HepG2 (cell line): Measurements from ENCODE around the gene TPRN. TPM values are rescaled to one million over a fixed set of nuclear protein-coding genes. Genes with fewer than 3 reads are reported as not detected.
A peak's percentile ranks its signal among the peaks of the same experiment; 100 is the strongest.

Experiments
- DMAP1 ChIP-seq: IDR thresholded peaks from 2 replicates; pipeline ENCODE4 v1.6.1; 2016
- ELK4 ChIP-seq: sonication (generic); formaldehyde crosslinking; IDR thresholded peaks from 2 replicates; pipeline ENCODE4 v1.9.0; 2021; ENCODE audit warnings: missing genetic modification reagents, borderline replicate concordance
- FOXO1 ChIP-seq: sonication (generic); formaldehyde crosslinking; IDR thresholded peaks from 2 replicates; pipeline ENCODE4 v1.4.0; 2020; ENCODE audit warnings: missing genetic modification reagents
- KDM1A ChIP-seq: IDR thresholded peaks from 2 replicates; pipeline ENCODE4 v1.6.1; 2016; ENCODE audit warnings: missing compliant biosample characterization
- KLF12 ChIP-seq: sonication (generic); formaldehyde crosslinking; IDR thresholded peaks from 2 replicates; pipeline ENCODE4 v1.4.0; 2020; ENCODE audit warnings: missing genetic modification reagents, borderline replicate concordance
- MIXL1 ChIP-seq: IDR thresholded peaks from 2 replicates; pipeline ENCODE4 v1.6.1; 2016
- MXD4 ChIP-seq: IDR thresholded peaks from 2 replicates; pipeline ENCODE4 v1.6.1; 2016; ENCODE audit warnings: mild to moderate bottlenecking, missing biosample characterization, missing genetic modification reagents
- NFIC ChIP-seq: IDR thresholded peaks from 2 replicates; pipeline ENCODE4 v1.6.1; 2012; ENCODE audit warnings: mild to moderate bottlenecking, low read length, inconsistent platforms
- NFKB2 ChIP-seq: sonication (generic); formaldehyde crosslinking; IDR thresholded peaks from 2 replicates; pipeline ENCODE4 v1.4.0; 2020; ENCODE audit warnings: missing genetic modification reagents, borderline replicate concordance
- NFRKB ChIP-seq: fragments of 450-650 bp; IDR thresholded peaks from 2 replicates; pipeline ENCODE4 v1.6.1; 2017
- NR2F2 ChIP-seq: IDR thresholded peaks from 2 replicates; pipeline ENCODE4 v1.6.1; 2012; ENCODE audit warnings: low read depth, inconsistent platforms, borderline replicate concordance
- ONECUT2 ChIP-seq: sonication (generic); formaldehyde crosslinking; IDR thresholded peaks from 2 replicates; pipeline ENCODE4 v1.4.0; 2020; ENCODE audit warnings: missing genetic modification reagents
- PITX1 ChIP-seq: sonication (generic); formaldehyde crosslinking; IDR thresholded peaks from 2 replicates; pipeline ENCODE4 v1.5.1; 2020; ENCODE audit warnings: mild to moderate bottlenecking, missing genetic modification reagents
- PLRG1 ChIP-seq: fragments of 450-650 bp; conservative IDR thresholded peaks from 2 replicates; pipeline ENCODE4 v1.6.1; 2016
- POLR2A ChIP-seq, 2 experiments: IDR thresholded peaks; 2 replicates each; pipeline ENCODE4 v1.6.1; 2011; ENCODE audit warnings: low read depth in 2 of 2, low read length in 2 of 2, mild to moderate bottlenecking in 1 of 2, moderate library complexity in 1 of 2; ENCODE audit not compliant: insufficient read depth in 1 of 2
- RBFOX2 ChIP-seq: fragments of 200-400 bp; formaldehyde crosslinking; IDR thresholded peaks from 2 replicates; pipeline ENCODE4 v1.6.1; 2017; ENCODE audit warnings: low read depth, mild to moderate bottlenecking, low read length
- SKI ChIP-seq: fragments of 450-650 bp; IDR thresholded peaks from one replicate; pipeline ENCODE4 v1.6.1; 2018; ENCODE audit warnings: mild to moderate bottlenecking; ENCODE audit not compliant: partially characterized antibody
- SP4 ChIP-seq: sonication (generic); formaldehyde crosslinking; IDR thresholded peaks from 2 replicates; pipeline ENCODE4 v1.8.1; 2023; ENCODE audit warnings: mild to moderate bottlenecking, missing genetic modification reagents
- XBP1 ChIP-seq: sonication (generic); formaldehyde crosslinking; IDR thresholded peaks from 2 replicates; pipeline ENCODE4 v1.5.0; 2020; ENCODE audit warnings: missing genetic modification reagents
- ZBTB7B ChIP-seq: sonication (generic); formaldehyde crosslinking; IDR thresholded peaks from 2 replicates; pipeline ENCODE4 v1.4.0; 2020; ENCODE audit warnings: missing genetic modification reagents
- ZFYVE20 ChIP-seq: sonication (generic); formaldehyde crosslinking; IDR thresholded peaks from 2 replicates; pipeline ENCODE4 v1.8.0; 2023; ENCODE audit warnings: low read depth, mild to moderate bottlenecking, moderate library complexity, missing genetic modification reagents, borderline replicate concordance
- ZNF124 ChIP-seq: sonication (generic); formaldehyde crosslinking; IDR thresholded peaks from 2 replicates; pipeline ENCODE4 v1.4.0; 2020; ENCODE audit warnings: missing genetic modification reagents
- ZNF264 ChIP-seq: sonication (generic); formaldehyde crosslinking; IDR thresholded peaks from 2 replicates; pipeline ENCODE4 v1.4.0; 2020; ENCODE audit warnings: missing genetic modification reagents
- ZNF292 ChIP-seq: sonication (generic); formaldehyde crosslinking; IDR thresholded peaks from 2 replicates; pipeline ENCODE4 v1.8.1; 2022; ENCODE audit warnings: mild to moderate bottlenecking, low read depth, missing genetic modification reagents, borderline replicate concordance
- ZNF343 ChIP-seq: sonication (generic); formaldehyde crosslinking; IDR thresholded peaks from 2 replicates; pipeline ENCODE4 v1.4.0; 2020; ENCODE audit warnings: mild to moderate bottlenecking, missing genetic modification reagents
- ZNF44 ChIP-seq: sonication (generic); formaldehyde crosslinking; IDR thresholded peaks from 2 replicates; pipeline ENCODE4 v1.5.1; 2020; ENCODE audit warnings: mild to moderate bottlenecking, missing genetic modification reagents
- ZNF441 ChIP-seq: sonication (generic); formaldehyde crosslinking; IDR thresholded peaks from 2 replicates; pipeline ENCODE4 v1.7.0; 2021; ENCODE audit warnings: missing genetic modification reagents, borderline replicate concordance
- ZNF468 ChIP-seq: sonication (generic); formaldehyde crosslinking; IDR thresholded peaks from 2 replicates; pipeline ENCODE4 v1.8.0; 2022; ENCODE audit warnings: mild to moderate bottlenecking, moderate library complexity, missing genetic modification reagents
- ZNF607 ChIP-seq: sonication (generic); formaldehyde crosslinking; IDR thresholded peaks from 2 replicates; pipeline ENCODE4 v1.5.1; 2020; ENCODE audit warnings: missing genetic modification reagents, mild to moderate bottlenecking, borderline replicate concordance
- ZNF614 ChIP-seq: IDR thresholded peaks from 2 replicates; pipeline ENCODE4 v1.6.1; 2018; ENCODE audit warnings: missing biosample characterization, missing genetic modification reagents, inconsistent platforms, borderline replicate concordance
- ZNF841 ChIP-seq: sonication (generic); formaldehyde crosslinking; IDR thresholded peaks from 2 replicates; pipeline ENCODE4 v1.8.1; 2023; ENCODE audit warnings: missing genetic modification reagents, borderline replicate concordance
- polyA plus RNA-seq, 8 experiments: library from polyadenylated mRNA; depleted of rRNA in 3 of 8; stranded (reverse) in 7 of 8; unstranded in 1 of 8; fragments of >200 nt; fragmentation: Illumina TruSeq in 4 of 8; extraction: Trizol in 4 of 8; gene quantifications; 2 replicates each; pipeline versions ENCODE4 v1.2.1 to v1.2.3, GENCODE V29; 2011 to 2016; ENCODE audit warnings: low read depth in 4 of 8, missing spikeins in 1 of 8, mixed read lengths in 1 of 8; ENCODE audit not compliant: insufficient read depth in 1 of 8
- total RNA-seq, 5 experiments: library from RNA; depleted of rRNA; stranded (reverse); fragments of >200 nt; fragmentation: Illumina TruSeq; extraction: Trizol; gene quantifications; 2 replicates each; pipeline ENCODE4 v1.2.3, GENCODE V29; 2016; ENCODE audit warnings: low read depth in 1 of 5
- TF ChIP-seq, protein P1 (sequence below): sonication (generic); formaldehyde crosslinking; IDR thresholded peaks from 2 replicates; pipeline ENCODE4 v1.8.0; 2022; ENCODE audit warnings: mild to moderate bottlenecking, missing genetic modification reagents, borderline replicate concordance

The TPRN gene
- total and polyA plus RNA-seq, 2 of the 13 experiments (the other 11 are each of a cell fraction or from before 2014, with no cell fraction given) = 10.1 to 19.2 TPM

DNA sequence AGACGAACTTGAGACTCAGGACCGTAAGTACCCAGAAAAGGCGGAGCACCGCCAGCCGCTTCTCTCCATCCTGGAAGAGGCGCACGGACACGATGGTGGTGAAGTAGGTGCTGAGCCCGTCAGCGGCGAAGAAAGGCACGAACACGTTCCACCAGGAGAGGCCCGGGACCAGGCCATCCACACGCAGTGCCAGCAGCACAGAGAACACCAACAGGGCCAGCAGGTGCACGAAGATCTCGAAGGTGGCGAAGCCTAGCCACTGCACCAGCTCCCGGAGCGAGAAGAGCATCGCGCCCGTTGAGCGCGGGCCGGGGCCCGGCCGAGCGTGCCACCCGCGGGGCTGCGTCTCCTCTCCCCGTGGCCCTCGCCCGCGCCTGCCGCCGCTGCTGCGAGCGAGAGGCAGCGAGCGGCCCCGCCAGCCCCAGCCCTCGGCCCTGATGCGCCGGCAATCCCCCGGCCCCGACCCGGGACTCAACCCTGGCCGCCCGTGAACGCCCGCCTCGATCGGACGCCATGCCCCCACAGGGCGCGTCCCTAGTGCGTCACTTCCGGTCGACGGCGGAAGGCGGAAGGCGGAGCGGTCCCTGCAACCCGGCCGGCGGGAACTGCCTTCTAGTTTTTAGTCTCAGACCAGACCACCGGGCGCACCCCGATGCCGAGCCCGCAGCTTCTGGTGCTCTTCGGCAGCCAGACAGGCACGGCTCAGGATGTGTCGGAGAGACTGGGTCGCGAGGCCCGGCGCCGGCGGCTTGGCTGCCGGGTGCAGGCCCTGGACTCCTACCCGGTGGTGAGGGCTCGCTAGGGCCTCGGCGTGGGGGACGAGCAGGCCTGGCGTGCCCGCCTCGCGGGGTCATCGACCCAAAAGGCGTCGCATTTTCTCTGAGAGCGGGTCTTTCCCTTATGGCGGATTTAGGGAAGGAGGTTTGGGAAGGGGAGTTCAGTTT is 4.9 kb upstream of the TPRN start, which contains the start of the genes NDOR1 and TMEM203 (continued):
- no peak for TF ChIP-seq ZNF292 (CRISPR knock-in tag)
- 0 out of 2 replicates have a peak, but pooled peaks have one; percentile 72 for TF ChIP-seq ZFYVE20
- peak; percentile 96 for TF ChIP-seq RBFOX2
- TF ChIP-seq ELK4 (CRISPR knock-in tag) = peak; percentile 45; the same call in 1 of the 2 replicates
- TF ChIP-seq ZNF607 (CRISPR knock-in tag) = peak; percentile 74; the same call in 1 of the 2 replicates
- TF ChIP-seq SP4 (CRISPR knock-in tag) = peak; percentile 82
- TF ChIP-seq ZNF468 (CRISPR knock-in tag) = no peak
- TF ChIP-seq ZNF841 (CRISPR knock-in tag) = no peak
- TF ChIP-seq, protein P1, sequence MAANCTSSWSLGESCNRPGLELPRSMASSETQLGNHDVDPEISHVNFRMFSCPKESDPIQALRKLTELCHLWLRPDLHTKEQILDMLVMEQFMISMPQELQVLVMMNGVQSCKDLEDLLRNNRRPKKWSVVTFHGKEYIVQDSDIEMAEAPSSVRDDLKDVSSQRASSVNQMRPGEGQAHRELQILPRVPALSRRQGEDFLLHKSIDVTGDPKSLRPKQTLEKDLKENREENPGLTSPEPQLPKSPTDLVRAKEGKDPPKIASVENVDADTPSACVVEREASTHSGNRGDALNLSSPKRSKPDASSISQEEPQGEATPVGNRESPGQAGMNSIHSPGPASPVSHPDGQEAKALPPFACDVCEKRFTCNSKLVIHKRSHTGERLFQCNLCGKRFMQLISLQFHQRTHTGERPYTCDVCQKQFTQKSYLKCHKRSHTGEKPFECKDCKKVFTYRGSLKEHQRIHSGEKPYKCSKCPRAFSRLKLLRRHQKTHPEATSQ (CRISPR knock-in tag) = no peak
- TF ChIP-seq ZNF614 = peak; percentile 57; the same call in 1 of the 2 replicates
- peak; percentile 84 for TF ChIP-seq DMAP1 (CRISPR knock-in tag)
- TF ChIP-seq FOXO1 (CRISPR knock-in tag) = no peak
- 0 out of 2 replicates have a peak, but pooled peaks have one; percentile 9 for TF ChIP-seq ONECUT2 (CRISPR knock-in tag)
- peak; percentile 55; the same call in 1 of the 2 replicates for TF ChIP-seq KLF12
- peak in 1 of 2 experiments; percentile 72; a peak in 2 of 4 replicates for TF ChIP-seq POLR2A (IDR thresholded peaks at IDR 0.05; ENCODE audit: insufficient read depth in 1 of 2, low read depth in 2 of 2, low read length in 2 of 2)
- TF ChIP-seq ZNF124 = peak; percentile 63; the same call in 1 of the 2 replicates
- no peak for TF ChIP-seq NFRKB
- no peak for TF ChIP-seq ZNF264 (CRISPR knock-in tag)
- TF ChIP-seq ZNF343 (CRISPR knock-in tag) = no peak
- TF ChIP-seq XBP1 (CRISPR knock-in tag) = no peak
- peak; percentile 87 for TF ChIP-seq MXD4 (CRISPR knock-in tag)
- TF ChIP-seq PLRG1 = no peak
- TF ChIP-seq NFKB2 (CRISPR knock-in tag) = no peak
- no peak for TF ChIP-seq MIXL1 (CRISPR knock-in tag)
- no peak for TF ChIP-seq NFIC
- TF ChIP-seq ZNF441 (CRISPR knock-in tag) = 0 out of 2 replicates have a peak, but pooled peaks have one; percentile 33
- no peak for TF ChIP-seq KDM1A (CRISPR knock-in tag)
- peak; percentile 80; the same call in 1 of the 2 replicates for TF ChIP-seq ZBTB7B (CRISPR knock-in tag)
- TF ChIP-seq PITX1 (CRISPR knock-in tag) = peak; percentile 29; the same call in 1 of the 2 replicates
- TF ChIP-seq SKI = no peak
- peak; percentile 68; the same call in 1 of the 2 replicates for TF ChIP-seq ZNF44 (CRISPR knock-in tag)
- no peak for TF ChIP-seq NR2F2
